Islet of Langerhans (tissue), 1 donor: ENCODE data around the gene PPIL4.

Experiments used
- FAIRE-seq: peaks from one replicate; lab custom pipeline; 2011; peaks lifted over from hg19 to GRCh38; lab: Jason Lieb, UNC

Gene PPIL4, protein sequence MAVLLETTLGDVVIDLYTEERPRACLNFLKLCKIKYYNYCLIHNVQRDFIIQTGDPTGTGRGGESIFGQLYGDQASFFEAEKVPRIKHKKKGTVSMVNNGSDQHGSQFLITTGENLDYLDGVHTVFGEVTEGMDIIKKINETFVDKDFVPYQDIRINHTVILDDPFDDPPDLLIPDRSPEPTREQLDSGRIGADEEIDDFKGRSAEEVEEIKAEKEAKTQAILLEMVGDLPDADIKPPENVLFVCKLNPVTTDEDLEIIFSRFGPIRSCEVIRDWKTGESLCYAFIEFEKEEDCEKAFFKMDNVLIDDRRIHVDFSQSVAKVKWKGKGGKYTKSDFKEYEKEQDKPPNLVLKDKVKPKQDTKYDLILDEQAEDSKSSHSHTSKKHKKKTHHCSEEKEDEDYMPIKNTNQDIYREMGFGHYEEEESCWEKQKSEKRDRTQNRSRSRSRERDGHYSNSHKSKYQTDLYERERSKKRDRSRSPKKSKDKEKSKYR

DNA sequence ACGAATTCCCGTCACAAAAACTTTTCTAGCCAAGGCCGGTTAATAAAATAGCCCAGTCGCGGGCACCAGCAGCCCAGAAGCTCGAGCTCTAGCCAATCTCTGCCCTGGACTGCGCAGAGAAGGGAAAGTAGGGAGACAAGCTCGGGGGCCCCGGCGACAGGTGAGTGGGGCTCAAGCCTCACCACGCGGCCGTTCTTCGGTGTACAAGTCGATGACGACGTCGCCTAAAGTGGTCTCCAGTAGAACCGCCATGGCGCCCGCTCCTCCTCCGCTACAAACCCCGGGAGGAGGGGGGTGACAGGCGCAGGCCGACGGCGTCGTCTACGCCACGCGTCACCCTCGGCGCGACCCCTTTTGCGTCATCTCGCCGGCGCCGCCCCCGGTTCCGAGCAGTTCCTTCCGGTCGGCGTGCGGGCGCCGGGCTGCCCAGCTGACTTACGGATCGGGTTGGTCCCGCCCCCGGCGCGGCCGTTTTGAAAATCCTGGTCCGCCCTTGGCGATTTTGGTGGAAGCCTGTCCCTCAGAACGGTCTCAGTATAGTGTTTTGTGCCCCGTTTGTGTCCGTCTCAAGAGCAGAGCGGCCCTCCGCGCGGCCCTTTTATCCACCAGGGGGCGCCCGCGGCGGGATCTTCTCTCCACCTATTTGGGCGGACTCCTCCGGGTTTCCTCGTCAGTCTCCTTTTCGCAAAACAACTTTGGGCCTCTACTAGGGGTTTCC, at the start of gene PPIL4:
TSS of gene PPIL4 (minus strand) at position 290 of the 718 bp plus-strand sequence. CDS start at position 252, 38 bp downstream.
- FAIRE-seq, result no peak

DNA sequence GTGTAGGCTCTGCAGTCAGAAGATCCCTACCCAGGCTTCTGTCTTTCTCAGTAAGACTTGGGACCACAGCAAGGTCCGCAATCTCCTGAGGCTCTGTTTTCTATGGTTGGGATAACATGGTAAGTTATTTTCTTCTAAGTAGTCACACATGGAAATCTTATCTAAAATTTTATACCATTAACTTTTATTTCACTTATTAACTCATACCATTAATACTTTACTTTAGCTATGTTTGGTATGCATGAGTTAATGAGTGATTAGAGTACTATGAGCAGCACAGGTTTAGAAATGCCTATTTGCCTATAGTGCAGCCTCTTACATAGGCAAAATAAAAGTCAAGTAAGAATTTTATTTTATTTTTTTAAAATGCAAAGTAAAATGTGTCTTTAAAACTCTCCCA, 47.6 kb upstream of the PPIL4 start:
- FAIRE-seq, result no peak

DNA sequence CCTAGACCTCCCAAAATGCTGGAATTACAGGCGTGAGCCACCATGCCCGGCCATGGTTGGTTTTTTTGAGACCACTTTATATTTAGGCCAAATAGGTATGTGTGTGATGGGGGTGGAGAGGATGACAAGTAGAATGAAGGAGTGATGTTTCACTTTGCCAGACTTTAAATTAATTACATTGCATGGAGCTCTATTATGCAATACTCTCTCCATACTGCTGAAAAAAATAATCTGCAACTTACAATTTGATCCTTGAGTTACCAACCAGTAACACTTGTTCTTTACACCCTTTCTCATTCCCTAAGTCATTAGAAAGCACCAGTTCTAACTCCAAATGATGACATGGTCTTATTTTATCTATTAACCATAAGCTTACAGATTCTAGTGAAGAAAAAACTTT, 47.1 kb upstream of the PPIL4 start:
- no peak for FAIRE-seq

DNA sequence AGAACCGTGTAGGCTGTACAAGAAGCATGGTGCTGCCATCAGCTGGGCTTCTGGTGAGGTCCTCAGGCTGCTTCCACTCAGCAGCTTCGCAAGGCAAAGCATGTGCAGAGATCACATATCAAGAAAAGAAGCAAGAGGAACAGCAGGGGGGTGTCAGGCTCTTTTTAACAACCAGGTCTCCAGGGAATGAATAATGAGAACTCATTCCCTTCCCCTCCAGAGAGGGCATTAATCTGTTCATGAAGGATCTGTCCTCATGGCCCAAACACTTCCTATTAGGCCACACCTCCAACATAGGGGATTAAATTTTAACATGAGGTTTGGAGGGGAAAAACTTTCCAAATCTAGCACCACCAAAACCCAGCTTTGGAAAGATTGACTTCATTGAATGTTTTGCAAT, 40.3 kb upstream of the PPIL4 start:
- FAIRE-seq, result no peak

DNA sequence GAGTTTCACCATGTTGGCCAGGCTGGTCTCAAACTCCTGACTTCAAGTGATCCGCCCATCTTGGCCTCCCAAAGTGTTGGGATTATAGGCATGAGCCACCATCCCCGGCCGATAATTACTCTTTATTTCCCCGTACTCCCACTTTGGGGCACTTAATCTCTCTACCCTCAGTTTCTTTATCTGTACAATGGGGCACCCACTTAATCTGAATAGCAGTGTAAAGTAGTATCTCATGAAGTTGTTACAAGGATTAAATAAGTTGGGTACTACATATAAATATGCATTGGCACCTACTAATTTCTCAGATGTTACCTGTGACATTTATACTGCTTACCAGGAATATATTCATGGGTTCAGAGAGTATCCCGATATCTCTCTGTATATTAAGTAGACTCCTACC, 35.5 kb upstream of the PPIL4 start:
- no peak for FAIRE-seq

DNA sequence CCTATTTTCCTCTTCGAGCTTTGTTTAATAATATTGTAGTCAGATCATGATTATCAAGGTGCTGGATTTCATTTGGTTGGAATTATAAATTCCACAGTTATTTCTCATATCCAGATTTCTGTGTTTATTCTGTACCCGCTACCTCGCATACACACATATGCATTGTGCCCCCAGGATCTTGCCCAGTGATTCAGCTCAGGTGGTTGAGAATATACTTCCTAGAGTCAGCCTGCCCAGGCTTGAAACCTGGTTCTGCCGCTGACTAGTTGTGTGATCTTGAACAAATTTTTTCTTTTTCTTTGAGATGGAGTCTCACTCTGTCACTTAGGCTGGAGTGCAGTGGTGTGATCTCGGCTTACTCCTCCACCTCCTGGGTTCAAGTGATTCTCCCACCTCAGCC, 35.0 kb upstream of the PPIL4 start:
- FAIRE-seq, result no peak

DNA sequence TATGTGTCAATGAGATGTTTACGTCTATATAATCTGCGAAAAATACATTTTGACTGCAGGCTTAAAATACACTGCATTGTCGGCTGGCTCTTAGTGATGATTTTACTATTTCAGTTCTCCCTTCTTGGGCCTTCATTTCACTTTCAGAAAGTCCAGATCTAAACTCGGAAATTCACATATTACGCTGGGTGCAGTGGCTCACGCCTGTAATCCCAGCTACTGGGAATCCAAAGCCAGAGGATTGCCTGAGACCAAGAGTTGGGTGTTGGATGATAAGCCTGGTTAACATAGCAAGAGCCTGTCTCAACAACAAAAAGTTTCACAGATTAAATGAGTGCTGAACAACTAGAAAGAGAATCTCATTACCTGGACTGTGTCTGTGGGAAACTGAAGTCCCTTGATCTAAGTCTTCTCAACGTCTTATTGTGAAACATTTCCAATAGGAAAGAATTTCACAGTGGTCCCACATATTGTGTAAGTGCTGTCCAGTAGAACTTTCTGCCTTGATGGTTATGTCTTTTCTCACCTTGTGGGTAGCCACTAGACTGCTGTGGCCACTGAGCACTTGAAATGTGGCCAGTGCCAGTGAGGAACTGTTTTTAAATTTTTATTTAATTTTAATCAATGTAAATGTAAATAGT, 22.2 kb upstream of the PPIL4 start:
- no peak for FAIRE-seq

DNA sequence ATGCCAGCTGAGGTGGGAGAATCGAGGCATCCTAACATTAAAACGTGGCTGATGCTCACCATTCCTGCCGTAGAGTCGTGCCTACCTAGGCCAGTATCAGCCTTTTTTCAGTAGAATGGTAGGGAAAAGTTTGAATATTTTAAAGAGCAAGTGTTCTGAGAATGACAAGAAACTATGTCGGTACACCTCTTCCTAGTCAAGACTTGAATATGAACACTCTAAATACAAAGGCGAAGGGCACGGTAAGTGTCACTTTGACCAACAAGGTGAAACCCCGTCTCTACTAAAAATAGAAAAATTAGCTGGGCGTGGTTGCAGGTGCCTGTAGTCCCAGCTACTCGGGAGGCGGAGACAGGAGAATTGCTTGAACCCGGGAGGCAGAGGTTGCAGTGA, 21.3 kb upstream of the PPIL4 start:
- FAIRE-seq, result no peak

DNA sequence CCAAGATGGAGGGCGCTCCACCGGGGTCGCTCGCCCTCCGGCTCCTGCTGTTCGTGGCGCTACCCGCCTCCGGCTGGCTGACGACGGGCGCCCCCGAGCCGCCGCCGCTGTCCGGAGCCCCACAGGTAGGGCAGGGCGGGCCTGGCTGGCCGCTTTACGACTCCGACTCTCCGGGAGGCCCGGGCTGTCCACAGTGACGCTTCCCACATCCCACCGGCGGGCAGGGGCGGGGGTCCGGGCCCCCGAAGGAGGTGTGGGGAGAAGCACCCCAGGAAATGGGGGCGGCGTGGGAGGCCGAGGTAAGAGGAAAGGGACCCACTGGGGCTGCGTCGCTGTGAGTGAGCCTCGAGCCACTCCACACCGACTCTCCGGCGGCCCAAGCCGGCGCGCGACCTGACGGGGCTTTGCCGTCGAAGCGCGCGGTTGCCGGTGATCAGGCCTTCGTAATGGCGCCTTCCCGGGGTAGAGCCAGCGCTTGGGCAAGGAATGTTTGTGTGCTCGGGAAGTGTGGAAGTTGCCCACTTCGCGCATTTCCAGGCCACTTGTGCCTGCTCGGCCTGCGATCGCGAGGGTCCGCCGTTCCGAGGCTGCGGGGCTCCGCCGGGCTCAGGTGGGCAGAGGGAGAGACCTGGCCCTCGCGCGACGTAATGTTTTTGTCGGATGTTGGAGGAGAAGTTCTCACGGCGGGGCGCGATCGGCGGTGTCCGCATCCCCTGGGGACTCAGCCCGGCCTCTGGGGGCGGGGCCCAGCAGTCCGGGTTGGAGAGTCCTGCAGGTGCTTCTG, 20.8 kb upstream of the PPIL4 start:
- FAIRE-seq, result no peak

DNA sequence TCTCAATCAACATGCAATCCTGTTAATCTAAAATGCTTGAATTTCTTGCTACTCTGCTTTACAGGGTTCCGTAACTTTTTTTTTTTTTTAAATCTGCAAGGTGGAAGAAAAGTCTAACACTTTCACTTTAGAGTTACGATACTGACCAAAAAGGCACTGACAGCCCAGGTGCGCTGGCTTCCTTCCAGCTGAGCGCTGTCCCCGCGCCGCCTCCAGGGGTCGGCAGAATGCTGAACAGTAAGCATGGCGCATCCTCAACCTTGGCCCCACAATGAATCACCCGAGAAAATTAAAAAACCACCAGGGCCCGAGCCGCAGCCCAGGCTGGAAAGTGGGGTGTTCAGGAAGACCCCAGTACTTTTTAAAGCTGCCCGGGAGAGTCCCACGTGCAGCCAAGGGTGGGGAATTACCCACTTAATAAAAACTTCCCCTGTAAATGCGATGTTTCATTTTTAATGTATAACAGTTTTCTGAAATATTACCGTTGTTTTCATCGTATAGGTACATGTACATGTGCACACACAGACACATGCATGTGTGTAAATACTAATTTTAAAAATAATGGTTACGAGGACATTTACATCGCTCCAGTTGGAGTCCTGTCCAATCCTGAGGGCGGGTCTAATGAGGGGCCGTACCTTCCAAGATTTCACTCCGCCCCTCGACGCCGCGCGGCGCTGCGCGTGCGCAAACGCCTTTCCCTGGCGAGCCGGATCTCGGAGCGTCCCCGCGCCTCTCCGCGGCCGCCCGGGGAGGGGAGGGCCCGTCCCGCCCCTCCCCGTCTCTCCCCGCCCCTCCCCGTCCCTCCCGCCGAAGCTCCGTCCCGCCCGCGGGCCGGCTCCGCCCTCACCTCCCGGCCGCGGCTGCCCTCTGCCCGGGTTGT, 19.9 kb upstream of the PPIL4 start, which contains the start of gene GINM1:
TSS of gene GINM1 (plus strand) at position 849 of the 883 bp plus-strand sequence. CDS start 40 bp downstream, outside the sequence.
- no peak for FAIRE-seq

DNA sequence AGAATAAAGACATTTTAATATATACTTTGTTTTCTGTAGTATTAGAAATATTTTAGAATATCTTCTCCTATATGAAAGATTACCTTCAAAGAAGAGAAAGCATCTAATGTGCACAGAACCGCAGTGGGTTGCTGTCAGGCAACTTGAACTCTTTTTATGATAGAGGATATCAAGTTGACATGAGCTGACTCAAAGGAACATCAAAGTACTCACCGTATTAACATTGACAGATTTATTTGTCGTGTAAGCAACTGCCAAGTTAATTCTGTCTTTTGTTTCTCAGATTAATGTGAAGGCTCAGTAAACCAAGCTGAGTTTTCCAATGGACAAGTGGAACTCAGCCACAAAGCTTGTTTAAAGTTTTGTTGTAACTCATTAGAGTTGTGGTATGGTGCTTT, 18.1 kb upstream of the PPIL4 start:
- no peak for FAIRE-seq

DNA sequence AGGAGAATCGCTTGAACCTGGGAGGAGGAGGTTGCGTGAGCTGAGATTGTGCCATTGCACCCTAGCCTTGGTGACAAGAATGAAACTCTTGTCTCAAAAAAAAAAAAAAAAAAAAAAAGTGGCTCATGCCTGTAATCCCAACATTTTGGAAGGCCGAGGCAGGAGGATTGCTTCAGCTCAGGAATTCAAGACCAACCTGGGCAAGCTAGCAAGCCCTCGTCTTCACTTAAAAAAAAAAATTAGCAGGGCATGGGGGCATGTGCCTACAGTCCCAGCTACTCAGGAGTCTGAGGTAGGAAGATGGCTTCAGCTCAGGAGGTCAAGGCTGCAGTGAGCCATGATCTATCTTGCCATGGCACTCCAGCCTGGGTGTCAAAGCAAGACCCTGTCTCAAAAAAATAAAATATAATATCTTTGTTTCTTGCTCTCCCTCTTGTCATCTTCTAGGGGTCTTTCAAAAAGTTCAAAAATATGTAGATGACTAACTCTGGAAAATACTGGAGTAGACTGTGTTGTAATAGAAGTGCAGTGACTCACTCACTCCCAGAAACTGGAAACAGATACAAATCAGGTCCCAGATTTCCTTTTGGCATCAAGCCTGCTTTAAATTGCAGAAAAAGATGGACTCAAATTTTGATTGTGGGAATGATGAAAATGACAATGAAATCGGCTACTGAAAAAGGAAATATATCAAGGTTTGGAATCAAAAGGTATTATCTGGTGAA, 17.5 kb upstream of the PPIL4 start:
- no peak for FAIRE-seq

DNA sequence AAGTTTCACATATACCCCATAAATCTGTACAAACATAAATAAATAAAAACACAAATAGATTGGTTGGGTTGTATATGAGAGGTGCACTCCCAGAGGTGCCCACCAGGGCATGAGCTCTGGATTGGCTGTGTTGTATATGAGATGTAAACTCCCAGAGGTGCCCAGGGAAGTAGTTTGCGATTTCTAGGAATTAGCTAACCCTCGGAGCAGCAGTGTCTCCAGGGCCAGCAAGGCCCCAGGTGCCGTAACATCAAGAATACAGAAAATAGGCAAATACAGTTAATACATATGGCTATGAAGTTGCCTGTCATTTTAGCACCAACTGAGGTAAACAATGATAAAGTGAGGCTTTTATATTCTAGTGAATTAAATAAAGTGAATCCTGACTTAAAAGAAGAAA, 14.9 kb upstream of the PPIL4 start:
- no peak for FAIRE-seq

DNA sequence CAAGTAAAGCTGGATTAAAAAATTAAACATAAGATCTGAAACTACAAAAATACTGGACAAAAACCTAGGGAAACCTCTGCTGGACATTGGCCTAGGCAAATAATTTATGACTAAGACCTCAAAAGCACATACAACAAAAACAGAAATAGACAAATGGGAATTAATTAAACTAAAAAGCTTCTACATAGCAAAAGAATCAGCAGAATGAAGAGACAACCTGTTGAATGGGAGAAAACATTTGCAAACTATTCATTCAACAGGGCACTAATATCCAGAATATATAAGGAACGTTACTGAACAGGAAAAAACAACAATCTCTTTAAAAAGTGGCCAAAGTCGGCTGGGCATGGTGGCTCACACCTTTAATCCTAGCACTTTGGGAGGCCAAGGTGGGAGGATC, 13.5 kb upstream of the PPIL4 start:
- FAIRE-seq, result no peak

DNA sequence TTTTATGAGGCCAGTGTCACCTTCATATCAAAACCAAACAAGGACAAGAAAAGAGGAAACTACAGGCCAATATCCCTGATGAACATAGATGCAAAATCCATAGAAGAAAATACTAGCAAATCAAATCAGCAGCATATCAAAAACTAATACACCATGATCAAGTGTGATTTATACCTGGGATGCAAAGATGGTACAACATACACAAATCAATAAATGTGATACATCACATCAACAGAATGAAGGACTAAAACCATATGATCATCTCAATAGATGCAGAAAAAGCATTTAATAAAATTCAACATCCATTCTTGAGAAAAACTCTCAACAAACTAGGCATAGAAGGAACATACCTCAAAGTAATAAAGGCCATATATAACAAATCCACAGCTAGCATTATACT, 12.2 kb upstream of the PPIL4 start:
- FAIRE-seq, result no peak

DNA sequence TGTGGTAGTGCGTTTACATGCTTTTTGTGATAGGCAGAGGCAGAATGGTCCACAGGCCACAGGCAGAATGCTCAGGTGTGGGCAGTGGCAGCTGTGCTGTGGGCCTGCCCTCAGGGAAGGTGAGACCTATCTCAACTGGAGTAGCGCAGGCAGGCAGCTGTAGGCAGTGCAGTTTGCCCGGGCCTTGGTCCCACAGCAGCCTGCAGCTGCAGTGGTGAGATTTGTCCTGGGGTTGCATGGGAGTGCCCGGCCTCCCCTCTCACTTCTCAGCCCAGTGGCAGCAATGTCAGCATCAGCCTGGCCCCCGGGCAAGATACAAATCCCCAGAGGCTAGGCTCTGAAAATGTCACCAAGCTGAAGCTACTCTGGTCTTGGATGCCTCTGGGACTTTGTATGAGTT, 6.1 kb upstream of the PPIL4 start:
- FAIRE-seq, result no peak

DNA sequence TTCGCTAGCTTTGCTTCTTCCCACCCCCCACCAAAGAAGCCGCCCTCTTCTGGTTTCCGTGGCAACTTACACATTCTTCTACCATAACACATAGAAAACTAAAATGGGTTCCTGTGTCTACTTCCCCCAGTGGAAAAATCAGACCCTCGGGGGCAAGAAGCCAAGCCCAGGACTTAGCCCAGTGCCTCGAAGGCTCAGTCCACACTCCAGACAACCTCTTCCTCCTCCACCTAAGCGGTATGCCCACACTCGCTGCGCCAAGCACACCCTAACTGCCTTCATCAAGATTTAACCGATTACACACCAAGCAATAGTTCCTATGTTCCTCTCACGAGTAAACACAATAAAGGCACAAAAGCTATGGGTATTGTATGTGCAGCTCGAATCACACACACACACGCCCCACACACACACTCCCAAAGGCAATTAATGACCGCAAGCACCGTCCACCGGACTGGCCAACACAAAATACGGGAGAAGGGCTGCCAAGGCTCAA, 537 bp downstream of the PPIL4 start:
- FAIRE-seq, result no peak

DNA sequence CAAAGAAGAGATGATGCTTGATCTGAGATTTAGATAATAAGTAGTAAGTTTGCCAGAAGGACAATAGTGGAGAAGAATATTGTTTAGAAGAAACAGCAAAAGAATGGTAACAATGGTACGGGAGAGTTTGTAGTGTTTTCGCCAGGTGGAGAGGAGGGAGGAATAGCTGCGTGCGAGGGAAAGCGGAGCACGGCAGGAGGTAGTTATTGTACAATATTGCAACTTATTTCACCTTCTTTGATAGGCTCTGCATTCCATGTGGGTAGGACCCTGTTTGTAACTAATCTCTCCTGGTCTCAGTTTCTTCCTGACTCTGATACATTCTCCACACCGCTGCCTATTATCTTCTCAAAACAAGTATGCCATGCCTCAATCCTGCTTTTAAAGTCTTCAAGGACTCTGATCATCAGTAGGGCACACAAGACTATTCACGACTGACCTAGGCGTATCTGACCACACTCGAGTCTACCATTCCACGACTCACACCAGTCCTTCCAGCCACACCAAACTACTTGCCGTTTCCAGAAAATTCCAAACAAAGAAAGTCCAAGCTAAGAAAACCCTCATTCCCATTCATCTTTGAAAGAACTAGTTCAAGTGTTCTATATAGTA, 1.1 kb downstream of the PPIL4 start:
- no peak for FAIRE-seq

DNA sequence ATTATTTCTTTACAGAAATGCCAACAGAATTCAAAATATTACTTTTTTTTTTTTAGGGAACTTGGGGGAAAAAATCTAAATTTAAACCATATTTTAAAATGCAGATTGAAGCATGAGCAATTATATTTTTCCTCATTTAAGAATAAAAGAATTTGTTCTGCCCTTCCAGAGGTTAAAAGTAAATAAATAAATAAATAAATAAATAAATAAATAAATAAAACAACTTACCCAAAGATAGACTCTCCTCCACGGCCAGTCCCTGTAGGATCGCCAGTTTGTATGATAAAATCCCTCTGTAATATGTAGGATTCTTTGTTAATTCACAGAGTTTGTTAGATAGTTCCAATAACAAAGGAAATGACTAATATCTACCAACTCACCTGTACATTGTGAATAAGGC, 4.7 kb downstream of the PPIL4 start:
- no peak for FAIRE-seq

DNA sequence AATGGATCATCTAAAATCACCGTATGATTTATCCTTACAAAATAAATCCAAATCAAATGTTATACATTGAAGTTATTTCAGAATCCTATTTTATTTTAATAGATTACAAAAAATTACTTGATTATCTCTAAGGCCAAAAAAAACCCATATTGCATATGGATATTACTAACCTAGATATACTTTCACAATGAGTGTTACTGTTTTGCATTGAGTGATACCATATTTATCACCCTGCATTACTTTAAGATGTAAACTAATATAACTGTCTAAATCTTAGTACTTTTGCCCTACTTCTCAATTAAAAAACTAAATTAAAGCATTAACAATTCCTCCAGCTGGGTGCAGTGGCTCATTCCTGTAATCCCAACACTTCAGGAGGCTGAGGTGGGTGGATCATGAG, 11.1 kb downstream of the PPIL4 start:
- no peak for FAIRE-seq
